ENCODE results near the gene FANCM.

FANCM gene

GRCh38 chr14:45120096-45120495, 15.6 kb upstream of the FANCM start:
- TF ChIP-seq TAF1 (IDR thresholded peaks at IDR 0.05; ENCODE audit: borderline replicate concordance, insufficient read depth, low read length), result no peak
- no peak for TF ChIP-seq FOXP2 (optimal IDR thresholded peaks at IDR 0.05; ENCODE audit: borderline replicate concordance, extremely low read depth, extremely low read length, insufficient read depth)
- no peak for TF ChIP-seq POLR2AphosphoS5 (IDR thresholded peaks at IDR 0.05; ENCODE audit: low read depth, low read length)
- TF ChIP-seq SIN3A (IDR thresholded peaks at IDR 0.05; ENCODE audit: borderline replicate concordance, insufficient read depth, low read length), result no peak
- no peak for TF ChIP-seq REST (IDR thresholded peaks at IDR 0.05; ENCODE audit: insufficient read depth in 1 of 2, low read depth in 2 of 2, low read length in 2 of 2)

DNA sequence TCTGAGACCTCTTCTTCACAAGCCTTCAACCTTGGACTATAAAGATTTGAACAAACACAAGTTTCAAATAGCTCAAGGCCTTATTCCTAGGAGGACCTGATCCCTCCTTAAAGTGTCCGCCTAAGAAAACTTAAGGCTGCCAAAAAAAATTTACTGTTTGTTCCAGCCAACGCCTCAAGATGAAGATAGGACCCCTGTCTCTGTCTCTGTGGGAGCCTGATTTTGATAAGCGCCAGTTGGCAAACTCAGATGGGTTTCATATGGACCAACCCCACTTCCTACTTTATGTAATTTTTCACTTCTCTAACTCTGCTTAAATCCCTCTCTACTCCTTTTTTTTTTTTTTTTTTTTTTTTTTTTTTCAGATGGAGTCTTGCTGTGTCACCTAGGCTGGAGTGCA, 12.5 kb upstream of the FANCM start:
- TF ChIP-seq SIN3A (IDR thresholded peaks at IDR 0.05; ENCODE audit: borderline replicate concordance, insufficient read depth, low read length) (no peak), POLR2AphosphoS5 (IDR thresholded peaks at IDR 0.05; ENCODE audit: low read depth, low read length) (no peak), TAF1 (IDR thresholded peaks at IDR 0.05; ENCODE audit: borderline replicate concordance, insufficient read depth, low read length) (no peak), REST (IDR thresholded peaks at IDR 0.05; ENCODE audit: insufficient read depth in 1 of 2, low read depth in 2 of 2, low read length in 2 of 2) (no peak), FOXP2 (optimal IDR thresholded peaks at IDR 0.05; ENCODE audit: borderline replicate concordance, extremely low read depth, extremely low read length, insufficient read depth) (no peak)

DNA sequence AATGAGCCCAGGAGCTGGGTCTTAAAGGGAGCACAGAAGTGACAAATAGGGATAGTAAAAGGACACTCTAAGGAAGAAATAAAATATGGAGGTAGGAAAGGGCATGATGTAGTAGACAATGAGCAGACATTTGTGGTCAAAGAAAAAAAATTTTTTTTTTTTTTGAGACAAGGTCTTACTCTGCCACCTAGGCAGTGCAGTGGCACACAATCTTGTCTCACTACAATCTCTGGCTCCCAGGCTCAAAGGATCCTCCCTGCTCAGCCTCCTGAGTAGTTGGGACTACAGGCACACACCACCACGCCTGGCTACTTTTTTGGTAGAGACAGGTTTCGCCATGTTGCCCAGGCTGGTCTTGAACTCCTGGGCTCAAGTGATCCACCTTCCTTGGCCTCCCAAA, 10.0 kb upstream of the FANCM start:
- TF ChIP-seq TAF1 (IDR thresholded peaks at IDR 0.05; ENCODE audit: borderline replicate concordance, insufficient read depth, low read length) (no peak), SIN3A (IDR thresholded peaks at IDR 0.05; ENCODE audit: borderline replicate concordance, insufficient read depth, low read length) (no peak), FOXP2 (optimal IDR thresholded peaks at IDR 0.05; ENCODE audit: borderline replicate concordance, extremely low read depth, extremely low read length, insufficient read depth) (no peak), POLR2AphosphoS5 (IDR thresholded peaks at IDR 0.05; ENCODE audit: low read depth, low read length) (no peak), REST (IDR thresholded peaks at IDR 0.05; ENCODE audit: insufficient read depth in 1 of 2, low read depth in 2 of 2, low read length in 2 of 2) (no peak)

DNA sequence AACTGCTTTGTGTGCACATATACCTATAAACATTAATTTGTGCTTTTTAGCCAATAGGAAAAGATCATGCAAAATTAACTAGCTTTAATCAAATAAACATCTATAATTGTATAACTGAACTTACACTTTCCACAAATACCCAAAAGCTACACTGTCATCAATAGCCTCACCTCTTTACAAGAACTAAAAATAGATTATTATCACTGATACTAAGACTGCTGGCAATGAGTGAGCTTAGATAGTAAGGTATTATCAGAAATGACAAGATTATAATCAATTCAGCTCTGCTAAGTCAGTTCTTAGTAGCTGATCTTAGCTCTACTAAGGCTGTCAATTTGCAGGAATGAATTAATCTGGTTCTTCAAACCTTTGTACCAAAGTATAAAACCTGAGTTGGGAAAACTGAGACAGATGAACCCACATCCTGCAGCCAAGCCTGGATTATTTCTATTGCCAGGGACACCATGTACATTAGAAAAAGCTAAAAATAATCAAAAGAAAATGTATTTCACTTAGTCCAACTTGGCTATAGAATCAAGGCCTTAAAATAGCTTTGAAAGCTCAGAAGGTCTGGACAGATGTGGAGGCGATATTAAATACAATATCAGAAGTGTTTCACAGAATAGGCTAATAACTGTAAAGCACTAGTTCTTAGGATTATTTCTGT, 6.6 kb upstream of the FANCM start:
- no peak for TF ChIP-seq TAF1 (IDR thresholded peaks at IDR 0.05; ENCODE audit: borderline replicate concordance, insufficient read depth, low read length)
- TF ChIP-seq POLR2AphosphoS5 (IDR thresholded peaks at IDR 0.05; ENCODE audit: low read depth, low read length), result no peak
- TF ChIP-seq REST (IDR thresholded peaks at IDR 0.05; ENCODE audit: insufficient read depth in 1 of 2, low read depth in 2 of 2, low read length in 2 of 2), result no peak
- TF ChIP-seq FOXP2 (optimal IDR thresholded peaks at IDR 0.05; ENCODE audit: borderline replicate concordance, extremely low read depth, extremely low read length, insufficient read depth), result no peak
- no peak for TF ChIP-seq SIN3A (IDR thresholded peaks at IDR 0.05; ENCODE audit: borderline replicate concordance, insufficient read depth, low read length)

All from PFSK-1 (cell line).